ENCODE measurements around the gene SMIM27.

GRCh38 chr9:32590476-32590875, 38.3 kb downstream of the SMIM27 start:
- TF ChIP-seq EZH2 (IDR thresholded peaks at IDR 0.05; ENCODE audit: borderline replicate concordance, low read length) (no peak), CTCF (IDR thresholded peaks at IDR 0.05; ENCODE audit: low read length) (no peak)
